Progenitor cell of endocrine pancreas (in vitro differentiated cells): ENCODE measurements around the gene NFYC. TPM values are rescaled to one million over a fixed set of nuclear protein-coding genes. Genes with fewer than 3 reads are reported as not detected.

Experiments
- DNase-seq: peaks from one replicate; pipeline ENCODE4 v3.0.0; 2021; ENCODE audit warnings: low spot score; ENCODE audit not compliant: unreplicated experiment
- H3K27ac Mint-ChIP-seq: 2 replicates; pipeline ENCODE4 v1.8.0; 2021; ENCODE audit warnings: mild to moderate bottlenecking, moderate library complexity, mixed read lengths
- H3K27me3 Mint-ChIP-seq: 2 replicates; pipeline ENCODE4 v1.8.0; 2021; ENCODE audit warnings: mixed read lengths
- H3K36me3 Mint-ChIP-seq: 2 replicates; pipeline ENCODE4 v1.8.0; 2022; ENCODE audit warnings: mixed read lengths; ENCODE audit not compliant: insufficient read depth
- H3K4me1 Mint-ChIP-seq: 2 replicates; pipeline ENCODE4 v1.8.0; 2021; ENCODE audit warnings: low read depth, mixed read lengths
- H3K4me3 Mint-ChIP-seq: 2 replicates; pipeline ENCODE4 v1.8.0; 2021; ENCODE audit warnings: low read depth, mild to moderate bottlenecking, moderate library complexity, mixed read lengths
- H3K9me3 Mint-ChIP-seq: 2 replicates; pipeline ENCODE4 v1.8.0; 2021; ENCODE audit warnings: low read depth, mixed read lengths
- total RNA-seq: library from RNA; stranded (reverse); gene quantifications from 2 replicates; pipeline ENCODE4 v1.2.1, GENCODE V29; 2021
- TF ChIP-seq, protein P1 (sequence below): fragments of 200-600 bp; sonication (generic); IDR thresholded peaks from one replicate; pipeline ENCODE4 v1.5.0; 2021; ENCODE audit warnings: antibody characterized with exemption, mild to moderate bottlenecking; ENCODE audit not compliant: unreplicated experiment

Gene NFYC
- total RNA-seq, 1 donor from 2014 or later = 73.4 TPM

DNA sequence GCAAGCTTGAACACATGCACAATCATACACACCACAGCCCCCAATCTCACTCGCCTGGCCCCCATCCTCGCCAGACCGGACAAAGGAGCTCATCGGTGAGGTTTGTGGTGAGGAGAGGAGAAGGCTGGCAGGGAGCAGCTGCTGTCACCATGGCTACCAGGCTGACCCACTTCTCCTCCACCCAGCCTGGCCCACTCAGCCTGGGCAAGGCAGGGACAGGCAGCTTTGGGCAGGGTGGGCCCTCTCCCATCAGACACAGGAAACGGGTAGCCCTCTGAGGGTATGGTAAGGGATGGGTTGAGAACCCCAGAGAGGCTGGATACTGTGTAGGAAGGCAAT is 41.9 kb upstream of the NFYC start:
- no peaks in the 10 kb centered on the region for H3K36me3 Mint-ChIP-seq
- H3K27ac Mint-ChIP-seq = no peak overlapping the region
- H3K9me3 Mint-ChIP-seq = no peaks in the 10 kb centered on the region
- TF ChIP-seq, protein P1, sequence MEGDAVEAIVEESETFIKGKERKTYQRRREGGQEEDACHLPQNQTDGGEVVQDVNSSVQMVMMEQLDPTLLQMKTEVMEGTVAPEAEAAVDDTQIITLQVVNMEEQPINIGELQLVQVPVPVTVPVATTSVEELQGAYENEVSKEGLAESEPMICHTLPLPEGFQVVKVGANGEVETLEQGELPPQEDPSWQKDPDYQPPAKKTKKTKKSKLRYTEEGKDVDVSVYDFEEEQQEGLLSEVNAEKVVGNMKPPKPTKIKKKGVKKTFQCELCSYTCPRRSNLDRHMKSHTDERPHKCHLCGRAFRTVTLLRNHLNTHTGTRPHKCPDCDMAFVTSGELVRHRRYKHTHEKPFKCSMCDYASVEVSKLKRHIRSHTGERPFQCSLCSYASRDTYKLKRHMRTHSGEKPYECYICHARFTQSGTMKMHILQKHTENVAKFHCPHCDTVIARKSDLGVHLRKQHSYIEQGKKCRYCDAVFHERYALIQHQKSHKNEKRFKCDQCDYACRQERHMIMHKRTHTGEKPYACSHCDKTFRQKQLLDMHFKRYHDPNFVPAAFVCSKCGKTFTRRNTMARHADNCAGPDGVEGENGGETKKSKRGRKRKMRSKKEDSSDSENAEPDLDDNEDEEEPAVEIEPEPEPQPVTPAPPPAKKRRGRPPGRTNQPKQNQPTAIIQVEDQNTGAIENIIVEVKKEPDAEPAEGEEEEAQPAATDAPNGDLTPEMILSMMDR = no peak
- H3K27me3 Mint-ChIP-seq = peaks cover 7% of the 10 kb centered on the region
- H3K4me1 Mint-ChIP-seq = peaks cover 4% of the 10 kb centered on the region
- no peak overlapping the region for H3K4me3 Mint-ChIP-seq
- DNase-seq = no peak

DNA sequence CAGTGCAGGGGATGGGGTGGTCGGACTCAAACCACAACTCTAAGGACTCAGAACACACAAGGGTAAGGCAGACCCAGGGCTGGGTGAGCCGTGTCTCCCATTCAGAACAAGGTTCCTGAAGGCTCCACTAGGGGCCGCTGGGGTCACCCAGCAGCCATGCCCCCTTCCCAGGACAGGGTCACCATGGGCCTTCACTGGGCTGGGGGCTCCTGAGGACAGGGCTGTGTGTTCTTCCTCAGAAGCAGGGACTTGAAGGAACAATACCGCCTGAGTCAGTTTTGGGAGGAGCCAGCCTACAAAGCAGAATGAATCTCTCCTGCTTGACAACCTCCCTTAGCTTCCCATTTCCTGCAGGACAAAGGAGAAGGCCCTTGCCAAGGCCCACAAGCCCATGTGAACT is 41.4 kb upstream of the NFYC start:
- Mint-ChIP-seq H3K4me3 (no peak overlapping the region), H3K4me1 (peaks cover 7% of the 10 kb centered on the region), H3K27ac (no peak overlapping the region), H3K27me3 (peaks cover 7% of the 10 kb centered on the region), H3K36me3 (no peaks in the 10 kb centered on the region), H3K9me3 (no peaks in the 10 kb centered on the region)
- TF ChIP-seq, protein P1 = peak; percentile 51
- no peak for DNase-seq

DNA sequence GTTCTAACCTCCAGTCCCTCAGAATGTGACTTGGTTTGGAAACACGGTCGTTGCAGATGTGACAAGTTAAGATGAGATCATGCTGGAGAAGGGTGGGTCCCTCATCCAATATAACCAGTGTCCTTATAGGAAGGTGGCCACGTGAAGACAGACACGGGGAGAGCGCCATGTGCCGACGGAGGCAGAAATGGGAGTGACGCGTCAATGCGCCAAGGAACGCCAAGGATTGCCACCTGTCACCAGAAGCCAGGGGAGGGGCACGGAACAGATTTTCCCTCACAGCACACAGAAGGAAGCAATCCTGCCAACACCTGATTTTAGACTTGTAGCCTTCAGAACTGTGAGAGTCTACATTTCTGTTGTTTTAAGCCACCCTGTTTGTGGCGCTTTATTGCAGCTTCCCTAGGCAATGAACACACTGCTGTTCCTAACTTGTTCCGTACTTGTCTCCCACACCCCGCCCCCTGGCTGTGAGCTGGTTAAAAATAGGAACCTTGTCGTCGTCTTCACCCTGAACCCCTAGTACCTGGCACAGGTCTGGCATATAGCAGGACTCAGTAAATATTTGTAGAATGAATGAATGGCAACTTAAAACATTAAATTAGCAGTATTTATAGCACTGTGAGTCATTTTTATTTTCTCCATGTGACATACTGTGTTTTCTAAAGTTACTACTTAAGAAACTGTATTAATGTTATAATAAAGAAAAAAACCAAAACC is 40.2 kb upstream of the NFYC start:
- no peak overlapping the region for H3K27ac Mint-ChIP-seq
- H3K9me3 Mint-ChIP-seq = no peaks in the 10 kb centered on the region
- H3K4me3 Mint-ChIP-seq = no peak overlapping the region
- H3K36me3 Mint-ChIP-seq = no peaks in the 10 kb centered on the region
- TF ChIP-seq, protein P1 = no peak
- H3K4me1 Mint-ChIP-seq = peaks cover 7% of the 10 kb centered on the region
- DNase-seq = no peak
- H3K27me3 Mint-ChIP-seq = peaks cover 7% of the 10 kb centered on the region

DNA sequence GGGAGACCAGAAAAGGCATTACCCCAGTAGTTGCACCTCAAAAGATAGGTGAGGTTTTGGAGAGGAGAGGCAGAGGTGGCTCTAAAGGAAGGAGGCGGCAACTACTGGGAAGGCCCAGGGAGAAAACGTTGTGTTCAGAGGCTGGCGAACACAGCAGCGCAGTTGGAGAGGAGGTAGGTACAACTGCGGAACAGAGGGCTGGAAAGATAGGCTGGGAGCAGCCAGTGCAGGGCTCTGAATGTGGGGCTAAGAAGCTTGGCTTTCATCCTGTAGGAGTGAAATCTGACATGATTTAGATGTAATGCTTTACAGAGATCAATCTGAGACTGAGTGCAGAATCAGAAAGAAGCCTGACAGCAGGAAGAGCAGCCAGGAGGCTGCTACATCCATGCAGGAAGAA is 39.0 kb upstream of the NFYC start:
- Mint-ChIP-seq H3K4me1 (peaks cover 7% of the 10 kb centered on the region), H3K4me3 (no peak overlapping the region), H3K9me3 (no peaks in the 10 kb centered on the region), H3K36me3 (no peaks in the 10 kb centered on the region), H3K27me3 (peaks cover 7% of the 10 kb centered on the region), H3K27ac (no peak overlapping the region)
- TF ChIP-seq, protein P1 = no peak
- no peak for DNase-seq

DNA sequence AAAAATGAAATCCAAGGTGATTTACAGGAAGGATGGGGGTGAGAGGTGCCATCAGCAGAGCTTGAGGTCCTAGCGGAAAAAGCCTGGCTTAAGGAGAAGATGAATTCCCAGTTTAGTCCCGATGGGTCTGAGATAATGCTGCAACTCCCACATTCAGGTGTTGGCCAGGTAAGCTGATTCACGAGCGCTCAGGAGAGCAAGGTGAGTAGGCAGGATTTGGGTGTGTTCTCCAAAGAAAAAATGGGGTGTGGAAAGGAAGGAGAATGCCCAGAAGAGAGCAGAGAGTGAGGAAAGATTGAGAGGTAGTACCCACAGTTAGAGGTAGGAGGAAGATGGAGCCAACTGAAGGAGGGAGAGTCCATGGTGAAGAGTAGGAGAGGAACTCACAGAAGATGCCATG is 38.5 kb upstream of the NFYC start:
- H3K9me3 Mint-ChIP-seq = no peaks in the 10 kb centered on the region
- peaks cover 7% of the 10 kb centered on the region for H3K4me1 Mint-ChIP-seq
- no peak for DNase-seq

More for the DNA sequence above, 38.5 kb upstream of the NFYC start:
- TF ChIP-seq, protein P1 = no peak
- Mint-ChIP-seq H3K4me3 (no peak overlapping the region), H3K27me3 (peaks cover 9% of the 10 kb centered on the region), H3K36me3 (no peaks in the 10 kb centered on the region), H3K27ac (no peak overlapping the region)
